GM23248 (cell line): ENCODE data around the gene TMPRSS7. TPM values are rescaled to one million over a fixed set of nuclear protein-coding genes. Genes with fewer than 3 reads are reported as not detected.

Source experiments
- DNase-seq: peaks from one replicate; pipeline ENCODE4 v3.0.0-alpha.2; 2015
- H2AFZ ChIP-seq: fragments of 200-600 bp; sonication (generic); 2 replicates; pipeline ENCODE4 v1.6.1; 2016; ENCODE audit warnings: antibody characterized with exemption
- H3F3A ChIP-seq: fragments of 200-600 bp; sonication (generic); 2 replicates; pipeline ENCODE4 v1.6.1; 2016; ENCODE audit warnings: mild to moderate bottlenecking, antibody characterized with exemption, mixed run types; ENCODE audit not compliant: insufficient read depth
- H3K27ac ChIP-seq: fragments of 200-600 bp; sonication (generic); 2 replicates; pipeline ENCODE4 v1.5.1; 2016; ENCODE audit warnings: mild to moderate bottlenecking
- H3K27me3 ChIP-seq: fragments of 200-600 bp; sonication (generic); replicated peaks from 2 replicates; pipeline ENCODE4 v1.6.1; 2016; ENCODE audit warnings: mild to moderate bottlenecking; ENCODE audit not compliant: insufficient read depth
- H3K36me3 ChIP-seq: fragments of 200-600 bp; sonication (generic); 2 replicates; pipeline ENCODE4 v1.6.1; 2016; ENCODE audit warnings: low read depth, mild to moderate bottlenecking
- H3K4me1 ChIP-seq: fragments of 200-600 bp; sonication (generic); 2 replicates; pipeline ENCODE4 v1.6.1; 2016; ENCODE audit warnings: mild to moderate bottlenecking; ENCODE audit not compliant: insufficient read depth
- H3K4me2 ChIP-seq: fragments of 200-600 bp; sonication (generic); one replicate; pipeline ENCODE4 v1.6.1; 2016; ENCODE audit warnings: mild to moderate bottlenecking; ENCODE audit not compliant: unreplicated experiment
- H3K4me3 ChIP-seq: fragments of 200-600 bp; sonication (generic); 2 replicates; pipeline ENCODE4 v1.5.1; 2016; ENCODE audit warnings: mild to moderate bottlenecking
- H3K79me2 ChIP-seq: fragments of 200-600 bp; sonication (generic); 2 replicates; pipeline ENCODE4 v1.6.1; 2016; ENCODE audit warnings: mild to moderate bottlenecking; ENCODE audit not compliant: insufficient read depth
- H3K9ac ChIP-seq: fragments of 200-600 bp; sonication (generic); 2 replicates; pipeline ENCODE4 v1.6.1; 2016; ENCODE audit warnings: mild to moderate bottlenecking
- H3K9me2 ChIP-seq: fragments of 200-600 bp; sonication (generic); 2 replicates; pipeline ENCODE4 v1.6.1; 2016; ENCODE audit warnings: mixed run types, mild to moderate bottlenecking, moderate library complexity; ENCODE audit not compliant: insufficient read depth
- H3K9me3 ChIP-seq: fragments of 200-600 bp; sonication (generic); one replicate; pipeline ENCODE4 v1.6.1; 2017; ENCODE audit warnings: low read depth
- H4K20me1 ChIP-seq: fragments of 200-600 bp; sonication (generic); 2 replicates; pipeline ENCODE4 v1.6.0; 2016; ENCODE audit not compliant: insufficient read depth
- EZH2 ChIP-seq: fragments of 200-600 bp; sonication (generic); IDR thresholded peaks from 2 replicates; pipeline ENCODE4 v1.6.1; 2018; ENCODE audit warnings: antibody characterized with exemption, mild to moderate bottlenecking; ENCODE audit not compliant: insufficient read depth, poor library complexity, severe bottlenecking
- EZH2phosphoT487 ChIP-seq: fragments of 200-600 bp; sonication (generic); IDR thresholded peaks from 2 replicates; pipeline ENCODE4 v1.6.1; 2018; ENCODE audit warnings: antibody characterized with exemption, moderate library complexity, mild to moderate bottlenecking, low read depth; ENCODE audit not compliant: insufficient read depth
- WGBS, 2 experiments: methylation state at CpG; one replicate each; pipeline ENCODE4 v1.1.6; 2015 to 2017; ENCODE audit warnings: low lambda C conversion rate in 2 of 2, low coverage in 1 of 2; ENCODE audit errors: missing lambda C conversion rate in 2 of 2; 5-methylcytosine and 5-hydroxymethylcytosine counted together
- in situ Hi-C: fragments of 300-500 bp; cut with MboI; formaldehyde crosslinking; loops from 2 replicates; pipeline ENCODE4 v1.15.0; 2020
- polyA plus RNA-seq: library from polyadenylated mRNA; unstranded; fragments of >200 nt; fragmentation: Nextera tagmentation; extraction: Ambion mirVana; gene quantifications from 2 replicates; pipeline ENCODE4 v1.2.1, GENCODE V29; 2016
- total RNA-seq: library from RNA; depleted of rRNA; stranded (reverse); fragments of >200 nt; shearing (Covaris generic); gene quantifications from 2 replicates; pipeline ENCODE4 v1.2.3, GENCODE V29; 2014

Gene TMPRSS7
- total and polyA plus RNA-seq, 2 experiments from 2014 or later: not detected

- DNase-seq: no peak
- no peaks in the 10 kb centered on the region for H3K9me2 ChIP-seq
- H3F3A ChIP-seq: peaks cover 34% of the 10 kb centered on the region
- H3K9me3 ChIP-seq: no peaks in the 10 kb centered on the region
- TF ChIP-seq EZH2phosphoT487 (no peak), EZH2 (no peak)
- H3K4me3 ChIP-seq: no peak overlapping the region
- no peak overlapping the region for H3K27ac ChIP-seq
- H3K9ac ChIP-seq: no peak overlapping the region
- no peaks in the 10 kb centered on the region for H4K20me1 ChIP-seq
- H3K4me2 ChIP-seq: no peak overlapping the region
- no peaks in the 10 kb centered on the region for H3K36me3 ChIP-seq
- in situ Hi-C loops: no loop called here
- peaks cover 42% of the 10 kb centered on the region for H3K4me1 ChIP-seq
- no peaks in the 10 kb centered on the region for H3K27me3 ChIP-seq
- 72 to 79% methylated on average over 2 of the region's 2 CpGs for WGBS, 2 experiments
- H2AFZ ChIP-seq: no peak overlapping the region
- H3K79me2 ChIP-seq: no peaks in the 10 kb centered on the region
Observed at GRCh38 chr3:112004669-112005068, 29.9 kb upstream of the TMPRSS7 start.

GRCh38 chr3:112005091-112005672, 29.4 kb upstream of the TMPRSS7 start:
- peak; percentile 58 for DNase-seq
- no peak for TF ChIP-seq EZH2
- no peak for TF ChIP-seq EZH2phosphoT487
- WGBS, 2 experiments: 33 to 36% methylated on average over 4 of the region's 4 CpGs
- Histone ChIP-seq H3K9ac (no peak overlapping the region), H3K4me2 (no peak overlapping the region), H3K9me2 (no peaks in the 10 kb centered on the region), H3K4me3 (no peak overlapping the region), H3K79me2 (no peaks in the 10 kb centered on the region), H2AFZ (no peak overlapping the region), H3K36me3 (no peaks in the 10 kb centered on the region), H3K27me3 (no peaks in the 10 kb centered on the region), H4K20me1 (no peaks in the 10 kb centered on the region), H3K27ac (no peak overlapping the region; the same call in 1 of the 2 replicates), H3F3A (peaks cover 34% of the 10 kb centered on the region), H3K9me3 (no peaks in the 10 kb centered on the region), H3K4me1 (peaks cover 42% of the 10 kb centered on the region)
- in situ Hi-C loops: no loop called here

GRCh38 chr3:112007633-112008032, 26.9 kb upstream of the TMPRSS7 start:
- no peaks in the 10 kb centered on the region for H3K27me3 ChIP-seq
- in situ Hi-C loops: no loop called here
- no peaks in the 10 kb centered on the region for H4K20me1 ChIP-seq
- H3K36me3 ChIP-seq: no peaks in the 10 kb centered on the region
- WGBS, 2 experiments: 0 to 7% methylated on average over 1 of the region's 1 CpG
- H2AFZ ChIP-seq: no peak overlapping the region
- no peaks in the 10 kb centered on the region for H3K9me2 ChIP-seq
- no peak overlapping the region for H3K4me3 ChIP-seq
- H3K9ac ChIP-seq: no peak overlapping the region
- H3K79me2 ChIP-seq: no peaks in the 10 kb centered on the region
- H3K4me2 ChIP-seq: no peak overlapping the region
- H3K9me3 ChIP-seq: no peaks in the 10 kb centered on the region
- peaks cover 23% of the 10 kb centered on the region for H3F3A ChIP-seq
- DNase-seq: peak; percentile 50
- peaks cover 27% of the 10 kb centered on the region for H3K4me1 ChIP-seq
- peak overlapping the region; percentile 1; the same call in 1 of the 2 replicates for H3K27ac ChIP-seq
- no peak for TF ChIP-seq EZH2
- no peak for TF ChIP-seq EZH2phosphoT487

GRCh38 chr3:112009670-112010069, 24.9 kb upstream of the TMPRSS7 start:
- Histone ChIP-seq H3K9me3 (no peaks in the 10 kb centered on the region), H3K9ac (no peak overlapping the region), H3K27me3 (no peaks in the 10 kb centered on the region), H4K20me1 (no peaks in the 10 kb centered on the region), H3K36me3 (no peaks in the 10 kb centered on the region), H3K4me1 (peaks cover 23% of the 10 kb centered on the region), H3F3A (peaks cover 13% of the 10 kb centered on the region), H3K79me2 (no peaks in the 10 kb centered on the region), H3K27ac (no peak overlapping the region), H3K4me2 (no peak overlapping the region), H3K9me2 (no peaks in the 10 kb centered on the region), H2AFZ (no peak overlapping the region), H3K4me3 (no peak overlapping the region)
- TF ChIP-seq EZH2phosphoT487: no peak
- no peak for DNase-seq
- in situ Hi-C loops: no loop called here
- 96 to 98% methylated on average over 2 of the region's 2 CpGs for WGBS, 2 experiments
